Psoas muscle (tissue), 8 donors: Measurements from ENCODE around the gene SLC25A48. TPM values are rescaled to one million over a fixed set of nuclear protein-coding genes. Genes with fewer than 3 reads are reported as not detected.

Experiments used
- ATAC-seq, 4 donors: fragments of 200-7000 bp; cut with Tn5 transposase; one replicate each; pipeline ENCODE4 v1.9.1; 2020; ENCODE audit warnings: moderate library complexity in 3 of 4, mild to moderate bottlenecking in 2 of 4
- DNase-seq, 2 donors: peaks; one replicate each; pipeline ENCODE4 v3.0.0-alpha.2; 2020
- H3K27ac ChIP-seq: fragments of 200-600 bp; one replicate; pipeline ENCODE4 v1.8.0; 2022
- H3K27me3 ChIP-seq, 3 donors: fragments of 200-600 bp in 1 of 3; one replicate each; pipeline versions ENCODE4 v1.6.1 to v1.8.0; 2013 to 2022; ENCODE audit warnings: low read length in 2 of 3, mild to moderate bottlenecking in 2 of 3, moderate library complexity in 1 of 3; ENCODE audit not compliant: insufficient read depth in 3 of 3
- H3K36me3 ChIP-seq, 2 donors: fragments of 200-600 bp in 1 of 2; one replicate each; pipeline versions ENCODE4 v1.6.1 to v1.8.0; 2013 to 2022; ENCODE audit warnings: low read depth in 1 of 2, mild to moderate bottlenecking in 1 of 2, moderate library complexity in 1 of 2; ENCODE audit not compliant: insufficient read depth in 1 of 2
- H3K4me1 ChIP-seq: fragments of 200-600 bp; one replicate; pipeline ENCODE4 v1.8.0; 2022
- H3K4me3 ChIP-seq: fragments of 200-600 bp; one replicate; pipeline ENCODE4 v1.8.0; 2022; ENCODE audit warnings: mild to moderate bottlenecking
- H3K9me3 ChIP-seq: fragments of 200-600 bp; one replicate; pipeline ENCODE4 v1.8.0; 2022
- WGBS, 3 donors: extraction: QIAGEN DNeasy Blood & Tissue Kit; methylation state at CpG; one replicate each; pipeline versions ENCODE4 v1.1.6 to v1.1.7; 2013; 5-methylcytosine and 5-hydroxymethylcytosine counted together
- intact Hi-C, 2 donors: fragments of 100-400 bp; cut with DNase I; formaldehyde crosslinking; loops; one replicate each; pipeline versions ENCODE4 v1.11.0 to v1.14.2; 2022
- polyA plus RNA-seq, 3 donors: library from polyadenylated mRNA; stranded (reverse); fragments of 200-250 nt; gene quantifications; one replicate each; pipeline ENCODE4 v1.2.3, GENCODE V29; 2013
- total RNA-seq, 4 donors: library from RNA; stranded (reverse); fragmentation: NEBNext Ultra II Directional in 2 of 4; extraction: Animal tissue kit (Norgen Biotek cat#: 25700) in 2 of 4; gene quantifications; one replicate each; pipeline versions ENCODE4 v1.2.1 to v1.2.4, GENCODE V29; 2021 to 2023
- TF ChIP-seq, protein P1 (sequence below): fragments of 200-600 bp; IDR thresholded peaks from one replicate; pipeline ENCODE4 v1.8.0; 2022; ENCODE audit warnings: antibody characterized with exemption
- donor health status: healthy with polysubstance abuse.
- donor health status: DM: no; HTN: no; CAD: no; lungs with moderate emphysema.
- donor health status: Bipolar disorder and iron deficiency.
- donor health status: healthy.
- donor health status: DM: yes; HTN: yes; CAD: no.
- donor health status: DM: no; HTN: no; CAD: no.
- donor health status: DM: no; HTN: no; CAD: no.
- donor health status: DM: yes; HTN: yes; CAD: no.

The SLC25A48 gene
- total and polyA plus RNA-seq, 7 donors: 1.7 to 9.6 (median 5.6) TPM; not detected in 1

DNA sequence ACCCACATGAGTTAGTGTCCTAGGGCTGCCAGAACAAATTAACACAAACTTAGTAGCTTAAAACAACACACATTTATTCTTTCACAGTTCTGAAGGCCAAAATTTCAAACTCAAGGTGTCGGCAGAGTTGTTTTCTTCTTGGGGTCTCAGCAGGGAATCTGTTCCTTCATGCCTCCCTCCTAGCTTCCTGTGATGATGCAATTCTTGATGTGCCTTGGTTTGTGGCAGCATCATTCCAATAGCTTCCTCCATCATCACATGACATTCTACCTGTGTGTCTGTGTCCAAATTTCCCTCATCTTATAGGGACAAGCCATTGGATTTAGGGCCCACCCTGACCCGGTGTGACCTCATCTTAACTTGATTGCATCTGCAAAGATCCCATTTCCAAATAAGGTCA is 12.2 kb upstream of the SLC25A48 start:
- no peak for ATAC-seq
- TF ChIP-seq, protein P1, sequence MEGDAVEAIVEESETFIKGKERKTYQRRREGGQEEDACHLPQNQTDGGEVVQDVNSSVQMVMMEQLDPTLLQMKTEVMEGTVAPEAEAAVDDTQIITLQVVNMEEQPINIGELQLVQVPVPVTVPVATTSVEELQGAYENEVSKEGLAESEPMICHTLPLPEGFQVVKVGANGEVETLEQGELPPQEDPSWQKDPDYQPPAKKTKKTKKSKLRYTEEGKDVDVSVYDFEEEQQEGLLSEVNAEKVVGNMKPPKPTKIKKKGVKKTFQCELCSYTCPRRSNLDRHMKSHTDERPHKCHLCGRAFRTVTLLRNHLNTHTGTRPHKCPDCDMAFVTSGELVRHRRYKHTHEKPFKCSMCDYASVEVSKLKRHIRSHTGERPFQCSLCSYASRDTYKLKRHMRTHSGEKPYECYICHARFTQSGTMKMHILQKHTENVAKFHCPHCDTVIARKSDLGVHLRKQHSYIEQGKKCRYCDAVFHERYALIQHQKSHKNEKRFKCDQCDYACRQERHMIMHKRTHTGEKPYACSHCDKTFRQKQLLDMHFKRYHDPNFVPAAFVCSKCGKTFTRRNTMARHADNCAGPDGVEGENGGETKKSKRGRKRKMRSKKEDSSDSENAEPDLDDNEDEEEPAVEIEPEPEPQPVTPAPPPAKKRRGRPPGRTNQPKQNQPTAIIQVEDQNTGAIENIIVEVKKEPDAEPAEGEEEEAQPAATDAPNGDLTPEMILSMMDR: no peak
- H3K27me3 ChIP-seq: peaks cover 0 to 2% (median 0%) of the 10 kb centered on the region in 3 donors
- H3K4me3 ChIP-seq: no peak overlapping the region
- H3K27ac ChIP-seq: no peak overlapping the region
- intact Hi-C loops: no loop called here
- DNase-seq: no peak
- no peaks in the 10 kb centered on the region for H3K9me3 ChIP-seq
- 68 to 82% (median 77%) methylated on average over 2 of the region's 2 CpGs for WGBS, 3 donors
- no peaks in the 10 kb centered on the region for H3K4me1 ChIP-seq
- no peaks in the 10 kb centered on the region for H3K36me3 ChIP-seq

DNA sequence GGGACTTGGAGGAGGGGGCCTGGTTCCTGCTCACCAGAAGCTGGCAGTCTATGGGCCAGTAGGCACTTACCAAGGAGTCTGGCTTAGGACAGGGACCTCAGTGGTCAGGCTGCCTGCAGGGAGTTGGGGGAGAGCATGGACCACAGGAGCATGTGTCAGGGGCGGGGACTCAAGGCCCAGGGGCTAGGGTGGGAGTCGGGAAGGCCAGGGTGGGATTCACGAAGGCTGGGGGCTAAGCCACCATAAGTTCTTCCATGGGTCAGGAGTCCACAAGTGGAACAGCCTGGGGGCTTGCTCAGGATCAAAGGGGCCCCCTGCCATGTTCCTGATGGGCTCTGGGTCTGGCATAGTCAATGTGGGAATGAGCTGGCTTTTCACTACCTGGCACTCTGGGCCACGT is 11.5 kb upstream of the SLC25A48 start:
- no peaks in the 10 kb centered on the region for H3K9me3 ChIP-seq
- intact Hi-C loops: no loop called here
- no peaks in the 10 kb centered on the region for H3K4me1 ChIP-seq
- H3K27me3 ChIP-seq: peaks cover 0 to 2% (median 0%) of the 10 kb centered on the region in 3 donors
- no peaks in the 10 kb centered on the region for H3K36me3 ChIP-seq
- TF ChIP-seq, protein P1: no peak
- ATAC-seq: no peak
- no peak overlapping the region for H3K4me3 ChIP-seq
- WGBS, 3 donors: 84 to 95% (median 90%) methylated on average over 4 of the region's 4 CpGs
- H3K27ac ChIP-seq: no peak overlapping the region
- DNase-seq: no peak

DNA sequence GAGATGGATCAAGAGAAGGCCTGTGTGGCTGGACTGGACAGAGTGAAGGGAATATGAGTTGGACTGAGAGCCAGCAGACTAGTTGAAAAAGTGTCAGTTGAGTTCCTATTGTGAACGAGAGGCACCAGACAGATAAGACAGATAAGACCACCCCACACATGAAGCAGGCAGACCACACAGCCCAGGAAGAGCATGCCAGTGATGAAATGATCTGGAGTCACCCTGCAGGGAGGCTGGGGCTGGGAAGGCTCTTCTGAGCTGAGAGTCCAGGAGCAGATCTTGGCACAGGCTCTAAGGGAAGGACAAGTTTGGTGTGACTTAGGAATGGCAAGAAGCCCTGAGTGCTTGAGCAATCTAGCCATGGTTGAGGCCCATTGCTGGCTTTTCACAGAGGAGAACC is 10.6 kb upstream of the SLC25A48 start:
- H3K36me3 ChIP-seq: no peaks in the 10 kb centered on the region
- DNase-seq: no peak

DNA sequence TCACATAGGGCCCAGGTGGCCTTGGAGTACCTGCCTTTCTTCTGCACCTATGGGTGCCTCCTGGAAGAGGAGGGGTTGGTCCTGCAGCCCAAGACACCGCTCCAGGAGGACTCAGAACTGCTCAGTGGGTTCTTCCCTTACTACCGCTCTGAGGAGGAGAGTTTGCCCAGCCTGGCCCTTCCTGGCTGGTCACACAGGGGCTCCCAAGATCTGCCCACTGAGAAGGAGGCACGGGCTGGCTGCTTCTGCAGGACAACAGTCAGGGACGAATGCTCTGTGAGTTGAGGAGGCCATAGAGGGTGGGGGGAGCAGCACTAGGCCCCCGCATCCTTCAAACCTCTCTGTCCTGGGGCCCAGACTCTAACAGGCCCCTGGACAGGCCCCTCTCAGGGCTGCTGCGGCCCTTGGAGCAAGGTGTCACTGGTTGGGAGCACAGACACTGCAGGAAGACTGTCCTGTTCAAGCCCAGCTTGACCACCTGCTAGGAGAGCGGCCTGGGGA is 9.9 kb upstream of the SLC25A48 start:
- no peak for DNase-seq
- intact Hi-C loops: loop anchor here in 1 of 2 donors (5.0 kb wide), 1 partner anchor 357 kb away; no protein-coding TSS in a partner anchor
- no peaks in the 10 kb centered on the region for H3K9me3 ChIP-seq
- H3K36me3 ChIP-seq: no peaks in the 10 kb centered on the region
- peaks cover 0 to 2% (median 0%) of the 10 kb centered on the region in 3 donors for H3K27me3 ChIP-seq
- no peaks in the 10 kb centered on the region for H3K4me1 ChIP-seq
- TF ChIP-seq, protein P1: no peak
- no peak overlapping the region for H3K27ac ChIP-seq
- 68 to 83% (median 82%) methylated on average over 7 of the region's 7 CpGs for WGBS, 3 donors
- H3K4me3 ChIP-seq: no peak overlapping the region
- ATAC-seq: no peak

More for the DNA sequence above, 10.6 kb upstream of the SLC25A48 start:
- H3K4me1 ChIP-seq: no peaks in the 10 kb centered on the region
- intact Hi-C loops: no loop called here
- H3K4me3 ChIP-seq: no peak overlapping the region
- H3K27me3 ChIP-seq: peaks cover 0 to 2% (median 0%) of the 10 kb centered on the region in 3 donors
- WGBS, 3 donors: 64 to 78% (median 66%) methylated on average over 1 of the region's 1 CpG
- no peaks in the 10 kb centered on the region for H3K9me3 ChIP-seq
- TF ChIP-seq, protein P1: no peak
- peak in 1 of 4 donors; percentile 50 for ATAC-seq
- H3K27ac ChIP-seq: no peak overlapping the region
